GM21390 (cell line): ENCODE results near the gene ARL4A.

Experiments used
- ATAC-seq: cut with Tn5 transposase; IDR thresholded peaks from one replicate; pipeline ENCODE4 v1.9.1; 2021; ENCODE audit not compliant: unreplicated experiment

Gene ARL4A

GRCh38 chr7:12699299-12699698 lies 11.9 kb downstream of the ARL4A start:
- no peak for ATAC-seq

- ATAC-seq = no peak
Observed at GRCh38 chr7:12701433-12701832, 14.0 kb downstream of the ARL4A start.

- no peak for ATAC-seq
Observed at GRCh38 chr7:12703881-12704280, 16.4 kb downstream of the ARL4A start.

GRCh38 chr7:12705878-12706277 lies 18.4 kb downstream of the ARL4A start:
- ATAC-seq = no peak

GRCh38 chr7:12706900-12707536 lies 19.6 kb downstream of the ARL4A start:
- ATAC-seq = no peak

GRCh38 chr7:12708314-12708713 lies 20.9 kb downstream of the ARL4A start:
- ATAC-seq = no peak

- no peak for ATAC-seq
Observed at GRCh38 chr7:12709726-12710502, 22.5 kb downstream of the ARL4A start.

GRCh38 chr7:12711124-12711523 lies 23.7 kb downstream of the ARL4A start:
- ATAC-seq = no peak

GRCh38 chr7:12712236-12712635 lies 24.8 kb downstream of the ARL4A start:
- no peak for ATAC-seq

- ATAC-seq = no peak
Observed at GRCh38 chr7:12713625-12714378, 26.4 kb downstream of the ARL4A start.

- no peak for ATAC-seq
Observed at GRCh38 chr7:12714379-12714737, 26.9 kb downstream of the ARL4A start.

- ATAC-seq = no peak
Observed at GRCh38 chr7:12715372-12716133, 28.1 kb downstream of the ARL4A start.

- no peak for ATAC-seq
Observed at GRCh38 chr7:12716134-12716681, 28.8 kb downstream of the ARL4A start.

- ATAC-seq = no peak
Observed at GRCh38 chr7:12716722-12717121, 29.3 kb downstream of the ARL4A start.

- no peak for ATAC-seq
Observed at GRCh38 chr7:12719141-12719919, 31.9 kb downstream of the ARL4A start.

GRCh38 chr7:12719981-12720865 lies 32.8 kb downstream of the ARL4A start:
- ATAC-seq = no peak

- ATAC-seq = no peak
Observed at GRCh38 chr7:12721286-12721830, 33.9 kb downstream of the ARL4A start.

- no peak for ATAC-seq
Observed at GRCh38 chr7:12722136-12722535, 34.7 kb downstream of the ARL4A start.
